GM12878 (cell line): ENCODE data around the gene TSPAN7. TPM values are rescaled to one million over a fixed set of nuclear protein-coding genes. Genes with fewer than 3 reads are reported as not detected.

ENCODE experiments used
- ATAC-seq: fragments of 200-7000 bp; cut with Tn5 transposase; 3 replicates; pipeline ENCODE4 v1.9.1; 2020; ENCODE audit warnings: mild to moderate bottlenecking, moderate library complexity
- BruUV-seq: library from RNA; stranded (reverse); fragments of 400-500 nt; replicated peaks from 2 replicates; lab custom pipeline; 2021; lab: Mats Ljungman, UMichigan
- CTCF ChIA-PET: fragments of 300-600 bp; sonication (Branson Sonifier 250); formaldehyde crosslinking; extraction: SDS; loops from one replicate; lab custom pipeline; 2021; ENCODE audit warnings: inconsistent platforms; lab: Yijun Ruan, JAX
- POLR2A ChIA-PET: fragments of 350-600 bp; formaldehyde crosslinking; extraction: SDS; loops from one replicate; lab custom pipeline; 2021; ENCODE audit warnings: inconsistent platforms; lab: Charles Lee
- RAD21 ChIA-PET: fragments of 300-600 bp; sonication (Branson Sonifier 250); formaldehyde crosslinking; loops from one replicate; lab custom pipeline; 2023; ENCODE audit warnings: antibody characterized with exemption; ENCODE audit not compliant: unreplicated experiment; lab: Charles Lee
- SMC1A ChIA-PET: fragments of 300-600 bp; sonication (Branson Sonifier 250); formaldehyde crosslinking; loops from one replicate; lab custom pipeline; 2023; ENCODE audit not compliant: unreplicated experiment, uncharacterized antibody; lab: Charles Lee
- DNase-seq: peaks from one replicate; pipeline ENCODE4 v3.0.0-alpha.2; 2011; ENCODE audit warnings: low read depth, low spot score
- FAIRE-seq: peaks from 3 replicates; lab custom pipeline; 2011; peaks lifted over from hg19 to GRCh38; lab: Jason Lieb, UNC
- H2AFZ ChIP-seq: 2 replicates; pipeline ENCODE4 v1.6.0; 2011; ENCODE audit warnings: low read depth, low read length, control low read depth; ENCODE audit not compliant: control insufficient read depth
- H3K27ac ChIP-seq: 2 replicates; pipeline ENCODE4 v1.5.1; 2011; ENCODE audit warnings: control low read depth; ENCODE audit not compliant: control insufficient read depth, insufficient read depth
- H3K27me3 ChIP-seq, 2 experiments: replicated peaks in 1 of 2; 2 replicates each; pipeline versions ENCODE4 v1.6.0 to v1.6.1; 2011; ENCODE audit warnings: low read length in 1 of 2; ENCODE audit not compliant: control insufficient read depth in 2 of 2, insufficient read depth in 2 of 2
- H3K36me3 ChIP-seq, 2 experiments: 2 replicates each; pipeline ENCODE4 v1.5.1; 2011; ENCODE audit warnings: low read length in 1 of 2; ENCODE audit not compliant: control insufficient read depth in 2 of 2, insufficient read depth in 2 of 2
- H3K4me1 ChIP-seq: 2 replicates; pipeline ENCODE4 v1.6.1; 2011; ENCODE audit warnings: mild to moderate bottlenecking, low read length, moderate library complexity, mixed read lengths; ENCODE audit not compliant: control insufficient read depth, insufficient read depth
- H3K4me2 ChIP-seq: 2 replicates; pipeline ENCODE4 v1.6.0; 2011; ENCODE audit warnings: control low read depth; ENCODE audit not compliant: control insufficient read depth, insufficient read depth
- H3K4me3 ChIP-seq: fragments of 200-600 bp; sonication (generic); 2 replicates; pipeline ENCODE4 v1.5.1; 2016
- H3K79me2 ChIP-seq: 2 replicates; pipeline ENCODE4 v1.6.0; 2011; ENCODE audit warnings: low read length; ENCODE audit not compliant: control insufficient read depth, insufficient read depth
- H3K9ac ChIP-seq: 2 replicates; pipeline ENCODE4 v1.8.0; 2011; ENCODE audit warnings: low read length, control low read depth, mixed read lengths; ENCODE audit not compliant: control insufficient read depth, insufficient read depth
- H3K9me3 ChIP-seq: replicated peaks from 3 replicates; pipeline ENCODE4 v1.5.1; 2011; ENCODE audit warnings: mild to moderate bottlenecking, low read length; ENCODE audit not compliant: control insufficient read depth, insufficient read depth
- H4K20me1 ChIP-seq: 2 replicates; pipeline ENCODE4 v1.6.0; 2011; ENCODE audit not compliant: control insufficient read depth, insufficient read depth
- BHLHE40 ChIP-seq, 2 experiments: fragments of 450-650 bp in 1 of 2; IDR thresholded peaks; 2 replicates each; pipeline ENCODE4 v1.6.1; 2011 to 2017; ENCODE audit warnings: low read depth in 2 of 2, borderline replicate concordance in 1 of 2, improper control_type of control experiment in 1 of 2, low read length in 1 of 2, mild to moderate bottlenecking in 1 of 2
- CBFB ChIP-seq: IDR thresholded peaks from 2 replicates; pipeline ENCODE4 v1.6.1; 2016; ENCODE audit warnings: antibody characterized with exemption, low read depth
- CEBPB ChIP-seq, 2 experiments: fragments of 150-350 bp in 1 of 2; IDR thresholded peaks; 2 replicates each; pipeline ENCODE4 v1.6.1; 2012 to 2014; ENCODE audit warnings: low read depth in 2 of 2, low read length in 2 of 2, borderline replicate concordance in 1 of 2, inconsistent platforms in 1 of 2
- CHD1 ChIP-seq: IDR thresholded peaks from 2 replicates; pipeline ENCODE4 v1.6.1; 2012; ENCODE audit warnings: low read depth, low read length, improper control_type of control experiment
- HDAC6 ChIP-seq: fragments of 200-600 bp; sonication (generic); IDR thresholded peaks from one replicate; pipeline ENCODE4 v1.8.0; 2017; ENCODE audit warnings: antibody characterized with exemption; ENCODE audit not compliant: unreplicated experiment
- IKZF1 ChIP-seq: fragments of 450-650 bp; conservative IDR thresholded peaks from 2 replicates; pipeline ENCODE4 v1.6.1; 2017; ENCODE audit warnings: antibody characterized with exemption, mild to moderate bottlenecking
- RAD21 ChIP-seq: IDR thresholded peaks from 2 replicates; pipeline ENCODE4 v1.6.1; 2011; ENCODE audit warnings: mild to moderate bottlenecking, low read depth, low read length, moderate library complexity; ENCODE audit not compliant: insufficient read depth
- SMAD5 ChIP-seq: IDR thresholded peaks from 2 replicates; pipeline ENCODE4 v1.6.1; 2016; ENCODE audit warnings: antibody characterized with exemption, low read depth
- STAT3 ChIP-seq: IDR thresholded peaks from 2 replicates; pipeline ENCODE4 v1.6.1; 2011; ENCODE audit warnings: low read depth, low read length, improper control_type of control experiment
- SUPT20H ChIP-seq: IDR thresholded peaks from 2 replicates; pipeline ENCODE4 v1.6.1; 2011; ENCODE audit warnings: low read depth, mild to moderate bottlenecking, low read length, moderate library complexity, borderline replicate concordance; ENCODE audit not compliant: control insufficient read depth
- TCF3 ChIP-seq: IDR thresholded peaks from 2 replicates; pipeline ENCODE4 v1.6.1; 2012; ENCODE audit warnings: low read depth, mild to moderate bottlenecking, low read length, borderline replicate concordance; ENCODE audit not compliant: insufficient read depth
- WRNIP1 ChIP-seq: IDR thresholded peaks from 2 replicates; pipeline ENCODE4 v1.6.1; 2011; ENCODE audit warnings: low read depth, low read length, improper control_type of control experiment, borderline replicate concordance
- ZBTB11 ChIP-seq: fragments of 450-650 bp; formaldehyde crosslinking; IDR thresholded peaks from 2 replicates; pipeline ENCODE4 v1.5.0; 2022; ENCODE audit warnings: mild to moderate bottlenecking, missing genetic modification characterization
- ZNF592 ChIP-seq: fragments of 450-650 bp; IDR thresholded peaks from 2 replicates; pipeline ENCODE4 v1.6.1; 2017; ENCODE audit warnings: mild to moderate bottlenecking, moderate library complexity
- WGBS: methylation state at CpG from one replicate; pipeline ENCODE4 v1.1.6; 2016; ENCODE audit warnings: low lambda C conversion rate; ENCODE audit not compliant: insufficient replicate concordance, insufficient coverage; ENCODE audit errors: missing lambda C conversion rate; 5-methylcytosine and 5-hydroxymethylcytosine counted together
- in situ Hi-C: fragments of 300-500 bp; cut with MboI; formaldehyde crosslinking; loops from 9 replicates; pipeline ENCODE4 v1.14.3; 2018; ENCODE audit warnings: mixed read lengths
- intact Hi-C: fragments of 100-400 bp; cut with micrococcal nuclease; formaldehyde crosslinking; loops from one replicate; pipeline ENCODE4 v1.14.2; 2022; ENCODE audit not compliant: unreplicated experiment
- polyA plus RNA-seq, 11 experiments: library from polyadenylated mRNA; depleted of rRNA in 4 of 11; unstranded in 6 of 11; stranded (reverse) in 5 of 11; fragments of >200 nt; fragmentation: Nextera tagmentation in 4 of 11; fragmentation: Illumina TruSeq in 1 of 11; extraction: Ambion mirVana in 4 of 11; extraction: Trizol in 1 of 11; gene quantifications; 1 replicate in 1 of 11; 2 replicates in 10 of 11; pipeline versions ENCODE4 v1.2.1 to v1.2.3, GENCODE V29; 2011 to 2016; ENCODE audit warnings: inconsistent platforms in 2 of 11, missing spikeins in 2 of 11, low read depth in 1 of 11
- total RNA-seq, 4 experiments: library from RNA; depleted of rRNA in 3 of 4; stranded (reverse); fragments of >200 nt in 3 of 4; fragmentation: Illumina TruSeq in 1 of 4; extraction: Trizol in 1 of 4; gene quantifications; 2 replicates each; pipeline versions ENCODE4 v1.2.1 to v1.2.3, GENCODE V29; 2013 to 2021

TSPAN7 gene
- total and polyA plus RNA-seq, 10 of the 15 experiments (the other 5 are each of a cell fraction or from before 2014, with no cell fraction given), result 0.04 to 0.77 (median 0.14) TPM; not detected in 4

GRCh38 chrX:38699696-38700095 lies 138.4 kb downstream of the TSPAN7 start (continued):
- no peak for TF ChIP-seq ZNF592
- TF ChIP-seq SUPT20H, result no peak
- TF ChIP-seq, all 136 proteins: peak for 0

GRCh38 chrX:38701073-38701472 lies 139.7 kb downstream of the TSPAN7 start:
- no peaks in the 10 kb centered on the region for H4K20me1 ChIP-seq
- TF ChIP-seq BHLHE40 (IDR thresholded peaks at IDR 0.05; ENCODE audit: borderline replicate concordance in 1 of 2, low read depth in 2 of 2, low read length in 1 of 2), result no peak
- no peak for TF ChIP-seq CEBPB (IDR thresholded peaks at IDR 0.05; ENCODE audit: borderline replicate concordance in 1 of 2, low read depth in 2 of 2, low read length in 2 of 2)
- no peak for TF ChIP-seq STAT3
- no peak for TF ChIP-seq HDAC6
- no peak for TF ChIP-seq TCF3
- no peak for TF ChIP-seq CHD1
- no peak for TF ChIP-seq WRNIP1
- no peak for TF ChIP-seq RAD21
- TF ChIP-seq SMAD5, result no peak
- no peak for TF ChIP-seq ZBTB11
- no peak for TF ChIP-seq IKZF1
- no peak for TF ChIP-seq CBFB
- TF ChIP-seq, all 136 proteins: peak for 0
- no peak overlapping the region for H3K4me2 ChIP-seq
- FAIRE-seq, result no peak
- intact Hi-C loops, result no loop called here
- 28% methylated on average over 1 of the region's 1 CpG for WGBS
- H3K9me3 ChIP-seq, result no peaks in the 10 kb centered on the region
- ChIA-PET CTCF (no interaction called here), SMC1A (no interaction called here), POLR2A (no interaction called here), RAD21 (no interaction called here)
- H3K9ac ChIP-seq, result no peak overlapping the region
- no peak overlapping the region for H3K4me3 ChIP-seq
- no peaks in the 10 kb centered on the region for H3K27me3 ChIP-seq
- H3K4me1 ChIP-seq, result no peaks in the 10 kb centered on the region
- no peaks in the 10 kb centered on the region for H3K36me3 ChIP-seq
- H3K79me2 ChIP-seq, result no peaks in the 10 kb centered on the region
- no peak for ATAC-seq
- no peak overlapping the region for H2AFZ ChIP-seq
- H3K27ac ChIP-seq, result no peak overlapping the region
- BruUV-seq, result no TSS peak
- in situ Hi-C loops, result no loop called here
- no peak for DNase-seq
